Measurements from ENCODE around the gene PIGQ. TPM values are rescaled to one million over a fixed set of nuclear protein-coding genes. Genes with fewer than 3 reads are reported as not detected.

PIGQ gene
- total and polyA plus RNA-seq, 12 donors = 13.7 to 43.7 (median 20.2) TPM

GRCh38 chr16:615122-615521, 45.4 kb downstream of the PIGQ start:
- H3K9me3 ChIP-seq = no peaks in the 10 kb centered on the region
- peaks cover 0 to 6% (median 0%) of the 10 kb centered on the region in 9 donors for H3K4me1 ChIP-seq
- TF ChIP-seq CTCF (IDR thresholded peaks at IDR 0.05) = no peak
- WGBS, 2 donors = 96% methylated on average over 13 of the region's 13 CpGs
- H3K4me3 ChIP-seq = no peak overlapping the region
- intact Hi-C loops (cut with DNase I) = no loop called here
- peaks cover 0 to 14% (median 0%) of the 10 kb centered on the region in 9 donors for H3K36me3 ChIP-seq
- DNase-seq = no peak
- no peak overlapping the region for H3K27ac ChIP-seq
- ATAC-seq = no peak
- H3K27me3 ChIP-seq = no peaks in the 10 kb centered on the region

GRCh38 chr16:616733-617586, 47.2 kb downstream of the PIGQ start:
- ATAC-seq = peak in 2 of 8 donors; percentile 47 to 58
- no peaks in the 10 kb centered on the region for H3K4me1 ChIP-seq
- no peak for DNase-seq

GRCh38 chr16:617855-618254, 48.1 kb downstream of the PIGQ start:
- DNase-seq = no peak
- no peaks in the 10 kb centered on the region for H3K9me3 ChIP-seq
- no peaks in the 10 kb centered on the region for H3K4me1 ChIP-seq
- peaks cover 0 to 14% (median 0%) of the 10 kb centered on the region in 9 donors for H3K36me3 ChIP-seq
- no peak for TF ChIP-seq CTCF (IDR thresholded peaks at IDR 0.05)
- 92 to 93% methylated on average over 16 of the region's 16 CpGs for WGBS, 2 donors
- H3K4me3 ChIP-seq = no peak overlapping the region
- H3K27me3 ChIP-seq = no peaks in the 10 kb centered on the region
- intact Hi-C loops (cut with DNase I) = no loop called here
- ATAC-seq = no peak
- H3K27ac ChIP-seq = no peak overlapping the region

More at GRCh38 chr16:616733-617586, 47.2 kb downstream of the PIGQ start:
- WGBS, 2 donors = 93 to 95% methylated on average over 39 of the region's 39 CpGs
- peaks cover 0 to 14% (median 0%) of the 10 kb centered on the region in 9 donors for H3K36me3 ChIP-seq
- intact Hi-C loops (cut with DNase I) = no loop called here
- H3K27ac ChIP-seq = no peak overlapping the region
- H3K27me3 ChIP-seq = no peaks in the 10 kb centered on the region
- no peak overlapping the region for H3K4me3 ChIP-seq
- no peaks in the 10 kb centered on the region for H3K9me3 ChIP-seq
- TF ChIP-seq CTCF (IDR thresholded peaks at IDR 0.05) = no peak

GRCh38 chr16:619476-620100, 49.8 kb downstream of the PIGQ start:
- 92 to 93% methylated on average over 20 of the region's 20 CpGs for WGBS, 2 donors
- ATAC-seq (no peak), DNase-seq (no peak)
- TF ChIP-seq CTCF (IDR thresholded peaks at IDR 0.05) = no peak
- H3K27ac ChIP-seq = no peak overlapping the region
- no peaks in the 10 kb centered on the region for H3K27me3 ChIP-seq
- no peaks in the 10 kb centered on the region for H3K4me1 ChIP-seq
- H3K4me3 ChIP-seq = no peak overlapping the region
- no peaks in the 10 kb centered on the region for H3K9me3 ChIP-seq
- peaks cover 0 to 14% (median 0%) of the 10 kb centered on the region in 9 donors for H3K36me3 ChIP-seq
- intact Hi-C loops (cut with DNase I) = no loop called here
